Measurements from ENCODE around the gene PPP1R12C. TPM values are rescaled to one million over a fixed set of nuclear protein-coding genes. Genes with fewer than 3 reads are reported as not detected.

PPP1R12C gene
- total RNA-seq, 6 experiments from 2014 or later: 82.7 to 96.0 (median 91.9) TPM

DNA sequence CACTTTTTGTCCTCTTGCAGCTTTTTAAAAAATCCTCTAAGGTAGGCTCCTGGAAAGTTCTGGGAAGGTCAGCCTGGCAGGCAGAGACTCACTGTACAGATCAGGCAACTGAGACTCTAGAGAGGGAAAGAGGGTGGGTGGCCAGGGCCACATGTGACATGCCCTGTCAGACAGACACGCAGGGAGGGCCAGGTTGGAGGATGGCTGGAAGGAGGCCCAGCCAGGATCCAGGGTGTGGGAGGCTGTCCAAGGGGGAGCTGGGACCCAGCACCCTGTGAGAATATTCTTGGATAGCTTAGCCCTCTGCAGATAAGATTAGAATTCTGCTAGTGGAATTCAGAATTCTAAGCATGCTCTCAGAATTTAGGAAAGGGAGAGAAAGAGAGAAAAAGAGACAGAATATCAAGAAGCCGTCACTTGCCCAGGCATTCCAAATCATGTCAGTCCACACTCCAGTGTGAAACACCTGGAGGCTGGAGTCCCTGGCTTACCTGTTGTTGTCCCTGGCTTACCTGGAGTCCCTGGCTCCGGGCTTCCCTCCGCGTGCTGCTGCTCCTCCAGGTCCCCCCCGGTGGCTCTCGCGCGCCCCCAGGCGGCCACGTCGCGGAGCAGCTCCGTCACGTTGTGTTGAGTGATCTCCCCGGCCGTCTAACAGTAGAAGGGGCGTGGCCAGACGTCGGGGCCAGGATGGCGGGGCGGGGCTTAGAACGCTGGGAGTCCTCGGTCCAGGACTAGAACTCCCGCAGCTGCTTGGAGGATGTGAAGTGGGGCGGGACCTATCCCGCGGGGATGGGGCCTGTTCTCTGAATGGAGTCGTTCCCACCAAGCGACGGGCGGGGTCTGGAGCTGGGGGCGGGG, 42.9 kb upstream of the PPP1R12C start:
- Mint-ChIP-seq H3K4me3 (no peak overlapping the region), H3K27me3 (ENCODE audit: insufficient read depth) (peaks cover 9% of the 10 kb centered on the region), H3K27ac (no peak overlapping the region), H3K36me3 (ENCODE audit: low read depth) (no peaks in the 10 kb centered on the region), H3K4me1 (ENCODE audit: low read depth) (peaks cover 15% of the 10 kb centered on the region), H3K9me3 (no peaks in the 10 kb centered on the region)
- DNase-seq: peak; percentile 78
- TF ChIP-seq, protein P1, sequence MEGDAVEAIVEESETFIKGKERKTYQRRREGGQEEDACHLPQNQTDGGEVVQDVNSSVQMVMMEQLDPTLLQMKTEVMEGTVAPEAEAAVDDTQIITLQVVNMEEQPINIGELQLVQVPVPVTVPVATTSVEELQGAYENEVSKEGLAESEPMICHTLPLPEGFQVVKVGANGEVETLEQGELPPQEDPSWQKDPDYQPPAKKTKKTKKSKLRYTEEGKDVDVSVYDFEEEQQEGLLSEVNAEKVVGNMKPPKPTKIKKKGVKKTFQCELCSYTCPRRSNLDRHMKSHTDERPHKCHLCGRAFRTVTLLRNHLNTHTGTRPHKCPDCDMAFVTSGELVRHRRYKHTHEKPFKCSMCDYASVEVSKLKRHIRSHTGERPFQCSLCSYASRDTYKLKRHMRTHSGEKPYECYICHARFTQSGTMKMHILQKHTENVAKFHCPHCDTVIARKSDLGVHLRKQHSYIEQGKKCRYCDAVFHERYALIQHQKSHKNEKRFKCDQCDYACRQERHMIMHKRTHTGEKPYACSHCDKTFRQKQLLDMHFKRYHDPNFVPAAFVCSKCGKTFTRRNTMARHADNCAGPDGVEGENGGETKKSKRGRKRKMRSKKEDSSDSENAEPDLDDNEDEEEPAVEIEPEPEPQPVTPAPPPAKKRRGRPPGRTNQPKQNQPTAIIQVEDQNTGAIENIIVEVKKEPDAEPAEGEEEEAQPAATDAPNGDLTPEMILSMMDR (IDR thresholded peaks at IDR 0.05): peak; percentile 94

DNA sequence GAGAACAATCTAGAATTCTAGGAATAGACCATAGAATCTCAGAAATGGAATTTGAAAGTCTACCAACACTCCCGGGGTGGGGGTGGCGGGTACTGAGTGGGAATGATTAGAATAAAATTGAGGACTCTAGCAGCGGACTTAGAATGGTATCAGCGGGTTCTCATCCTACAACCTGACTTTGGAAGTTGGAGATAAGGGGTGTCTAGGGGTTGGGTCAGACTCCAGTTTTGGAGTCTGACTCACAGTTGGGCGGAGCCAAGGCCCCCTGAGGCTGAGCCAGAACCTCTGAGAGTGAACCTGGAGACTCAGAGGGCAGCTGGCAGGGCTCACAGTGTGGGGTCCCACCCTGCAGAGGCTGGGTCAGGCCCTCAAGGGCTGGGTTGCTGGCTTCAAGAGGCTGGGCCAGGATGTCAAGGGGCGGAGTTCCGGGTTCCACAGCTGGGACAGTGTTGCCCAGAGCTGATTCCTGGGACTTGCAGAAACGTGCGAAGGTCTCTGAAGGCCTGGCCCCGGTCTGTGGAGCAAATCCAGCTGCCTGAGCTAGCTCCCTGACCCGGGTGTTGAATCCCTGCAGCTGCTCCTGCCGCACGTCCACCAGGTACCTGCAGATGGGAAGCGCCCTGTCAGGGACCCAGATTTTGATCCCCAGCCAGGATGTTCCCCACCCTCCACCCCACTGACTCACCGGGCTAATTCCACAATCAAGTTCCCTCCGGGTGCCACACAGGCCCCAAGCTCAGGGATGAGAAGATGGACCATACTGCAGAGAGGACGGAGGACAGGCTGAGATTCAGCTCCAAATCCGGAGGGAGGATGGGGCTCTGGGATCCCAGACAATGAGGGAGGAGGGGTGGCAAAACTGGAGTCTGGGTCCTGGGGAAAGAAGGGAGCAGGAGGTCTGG, 41.7 kb upstream of the PPP1R12C start:
- TF ChIP-seq, protein P1 (IDR thresholded peaks at IDR 0.05): no peak

DNA sequence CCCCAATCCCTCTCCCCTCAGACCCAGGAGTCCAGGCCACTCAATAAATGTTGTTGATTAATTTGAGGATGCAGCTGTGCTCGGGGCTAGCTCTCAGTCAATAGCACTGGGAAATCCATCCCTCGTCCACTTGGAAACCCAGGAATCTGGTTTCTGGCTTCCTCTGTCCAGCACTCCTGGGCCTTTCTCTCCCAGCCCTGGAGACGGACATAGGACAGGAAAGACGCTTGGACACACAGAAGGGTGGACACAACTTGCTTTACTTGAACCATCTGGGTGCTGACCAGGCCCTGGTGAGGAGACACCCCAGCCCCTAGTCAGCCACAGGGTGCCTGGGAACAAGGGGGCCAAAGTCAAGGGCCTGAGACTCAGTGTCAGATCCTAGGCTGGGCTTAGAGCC, 41.0 kb upstream of the PPP1R12C start:
- H3K4me3 Mint-ChIP-seq: no peak overlapping the region
- no peak for DNase-seq
- peaks cover 15% of the 10 kb centered on the region for H3K4me1 Mint-ChIP-seq (ENCODE audit: low read depth)
- TF ChIP-seq, protein P1 (IDR thresholded peaks at IDR 0.05): no peak
- peaks cover 6% of the 10 kb centered on the region; the same call in 1 of the 2 replicates for H3K27me3 Mint-ChIP-seq (ENCODE audit: insufficient read depth)
- no peaks in the 10 kb centered on the region for H3K9me3 Mint-ChIP-seq
- no peaks in the 10 kb centered on the region for H3K36me3 Mint-ChIP-seq (ENCODE audit: low read depth)
- H3K27ac Mint-ChIP-seq: no peak overlapping the region

More for the DNA sequence above, 41.7 kb upstream of the PPP1R12C start:
- Mint-ChIP-seq H3K9me3 (no peaks in the 10 kb centered on the region), H3K27me3 (ENCODE audit: insufficient read depth) (peaks cover 8% of the 10 kb centered on the region), H3K36me3 (ENCODE audit: low read depth) (no peaks in the 10 kb centered on the region), H3K27ac (no peak overlapping the region), H3K4me1 (ENCODE audit: low read depth) (peaks cover 15% of the 10 kb centered on the region), H3K4me3 (no peak overlapping the region)
- DNase-seq: no peak

DNA sequence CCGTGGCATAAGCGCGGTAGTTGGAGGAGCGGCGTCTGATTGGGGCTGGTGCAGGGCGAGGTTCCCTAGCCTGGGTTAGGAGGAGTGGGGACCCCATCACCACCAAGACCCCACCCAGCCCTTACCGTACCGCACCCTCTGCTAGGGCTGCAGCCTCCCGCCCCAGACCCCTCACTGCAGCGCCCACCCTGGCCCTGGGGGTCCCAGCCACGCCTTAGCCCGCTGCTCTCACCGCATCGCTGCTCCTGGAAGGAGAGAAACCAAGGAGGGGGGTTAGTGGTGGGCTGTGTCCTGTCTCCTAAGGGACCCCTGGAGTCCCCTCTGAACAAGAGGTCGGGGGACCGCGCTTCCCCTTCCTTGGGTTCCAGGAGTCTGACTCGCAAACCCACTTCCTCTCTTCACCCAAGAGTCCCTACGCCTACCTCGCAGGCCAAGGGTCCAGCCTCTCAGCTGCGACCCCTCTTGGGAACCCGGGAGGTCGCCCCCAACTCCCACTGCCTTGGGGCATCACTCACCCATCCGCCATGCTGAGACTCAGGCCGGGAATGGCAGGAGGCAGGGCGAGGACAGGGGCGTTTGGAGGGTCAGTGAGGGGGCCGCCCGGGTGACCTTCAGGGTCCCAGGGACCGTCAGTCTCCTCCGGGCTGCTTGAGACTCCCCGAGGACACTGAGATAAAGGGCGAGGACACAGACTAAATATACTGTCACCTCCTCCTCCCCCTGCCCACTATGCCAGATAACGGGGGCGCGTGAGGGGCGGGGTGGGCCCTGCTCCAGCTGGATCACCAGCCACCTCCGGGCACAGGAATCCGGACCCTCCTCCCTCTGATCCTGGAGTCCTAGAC, 39.8 kb upstream of the PPP1R12C start, which contains the start of gene TNNI3:
TSS of gene TNNI3 (minus strand) at position 669 of the 845 bp plus-strand sequence. CDS start at position 526, 143 bp downstream.
- H3K27ac Mint-ChIP-seq: no peak within 1 kb of the TSS
- H3K4me3 Mint-ChIP-seq: no peak within 1 kb of the TSS
- H3K36me3 Mint-ChIP-seq (ENCODE audit: low read depth): no peaks in the 10 kb centered on the region

More for the DNA sequence above, 39.8 kb upstream of the PPP1R12C start, which contains the start of gene TNNI3:
- Mint-ChIP-seq H3K4me1 (ENCODE audit: low read depth) (peaks cover 15% of the 10 kb centered on the region), H3K9me3 (no peaks in the 10 kb centered on the region), H3K27me3 (ENCODE audit: insufficient read depth) (peaks cover 6% of the 10 kb centered on the region; the same call in 1 of the 2 replicates)
- TF ChIP-seq, protein P1 (IDR thresholded peaks at IDR 0.05): no peak
- no peak for DNase-seq
